NB4 (cell line): ENCODE measurements around the gene ZFHX3.

Experiments used
- DNase-seq: peaks from one replicate; pipeline ENCODE4 v3.0.0; 2010; ENCODE audit warnings: low read depth
- H3K4me3 ChIP-seq: one replicate; pipeline ENCODE4 v1.5.1; 2011; ENCODE audit warnings: mild to moderate bottlenecking, low read depth, low read length, moderate library complexity
- MYC ChIP-seq: IDR thresholded peaks from 2 replicates; pipeline ENCODE4 v1.6.1; 2011; ENCODE audit warnings: low read depth, low read length
- POLR2A ChIP-seq: IDR thresholded peaks from 2 replicates; pipeline ENCODE4 v1.6.1; 2011; ENCODE audit warnings: mild to moderate bottlenecking; ENCODE audit not compliant: insufficient read length; ENCODE audit errors: extremely low read depth
- TF ChIP-seq, protein P1 (sequence below): IDR thresholded peaks from one replicate; pipeline ENCODE4 v1.5.1; 2012; ENCODE audit warnings: low read depth, low read length
- TF ChIP-seq, protein P2 (sequence below): IDR thresholded peaks from 2 replicates; pipeline ENCODE4 v1.6.1; 2011; ENCODE audit warnings: low read depth, low read length

The ZFHX3 gene

DNA sequence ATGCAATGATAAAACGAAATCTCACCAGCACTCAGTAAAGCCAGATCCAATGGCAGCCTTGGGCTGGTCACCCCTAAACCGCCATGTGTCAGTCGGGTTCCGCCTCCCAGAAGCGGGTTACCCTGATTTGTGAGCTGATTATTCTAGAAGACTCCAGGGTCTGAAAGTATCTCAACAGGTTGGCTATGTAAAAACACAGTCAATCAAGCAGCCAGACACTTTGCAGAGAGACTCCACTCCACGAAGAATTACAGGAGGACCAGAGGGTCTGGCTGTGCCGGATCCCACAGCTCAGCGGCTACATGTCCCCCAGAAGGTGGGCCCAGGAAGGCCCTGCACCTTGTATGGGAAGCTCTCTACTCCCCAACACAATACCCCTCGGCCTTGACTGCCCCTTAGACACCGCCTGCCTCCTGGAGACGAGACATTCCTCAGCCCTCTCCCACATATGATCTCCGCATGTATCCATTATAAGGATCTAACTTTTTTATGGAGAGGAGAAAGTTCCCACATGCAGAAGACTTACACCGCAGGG is 23.3 kb downstream of the ZFHX3 start:
- H3K4me3 ChIP-seq = no peak overlapping the region
- no peak for DNase-seq
- TF ChIP-seq, protein P1, sequence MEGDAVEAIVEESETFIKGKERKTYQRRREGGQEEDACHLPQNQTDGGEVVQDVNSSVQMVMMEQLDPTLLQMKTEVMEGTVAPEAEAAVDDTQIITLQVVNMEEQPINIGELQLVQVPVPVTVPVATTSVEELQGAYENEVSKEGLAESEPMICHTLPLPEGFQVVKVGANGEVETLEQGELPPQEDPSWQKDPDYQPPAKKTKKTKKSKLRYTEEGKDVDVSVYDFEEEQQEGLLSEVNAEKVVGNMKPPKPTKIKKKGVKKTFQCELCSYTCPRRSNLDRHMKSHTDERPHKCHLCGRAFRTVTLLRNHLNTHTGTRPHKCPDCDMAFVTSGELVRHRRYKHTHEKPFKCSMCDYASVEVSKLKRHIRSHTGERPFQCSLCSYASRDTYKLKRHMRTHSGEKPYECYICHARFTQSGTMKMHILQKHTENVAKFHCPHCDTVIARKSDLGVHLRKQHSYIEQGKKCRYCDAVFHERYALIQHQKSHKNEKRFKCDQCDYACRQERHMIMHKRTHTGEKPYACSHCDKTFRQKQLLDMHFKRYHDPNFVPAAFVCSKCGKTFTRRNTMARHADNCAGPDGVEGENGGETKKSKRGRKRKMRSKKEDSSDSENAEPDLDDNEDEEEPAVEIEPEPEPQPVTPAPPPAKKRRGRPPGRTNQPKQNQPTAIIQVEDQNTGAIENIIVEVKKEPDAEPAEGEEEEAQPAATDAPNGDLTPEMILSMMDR = no peak
- TF ChIP-seq, protein P2, sequence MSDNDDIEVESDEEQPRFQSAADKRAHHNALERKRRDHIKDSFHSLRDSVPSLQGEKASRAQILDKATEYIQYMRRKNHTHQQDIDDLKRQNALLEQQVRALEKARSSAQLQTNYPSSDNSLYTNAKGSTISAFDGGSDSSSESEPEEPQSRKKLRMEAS = no peak
- no peak for TF ChIP-seq MYC
- no peak for TF ChIP-seq POLR2A

DNA sequence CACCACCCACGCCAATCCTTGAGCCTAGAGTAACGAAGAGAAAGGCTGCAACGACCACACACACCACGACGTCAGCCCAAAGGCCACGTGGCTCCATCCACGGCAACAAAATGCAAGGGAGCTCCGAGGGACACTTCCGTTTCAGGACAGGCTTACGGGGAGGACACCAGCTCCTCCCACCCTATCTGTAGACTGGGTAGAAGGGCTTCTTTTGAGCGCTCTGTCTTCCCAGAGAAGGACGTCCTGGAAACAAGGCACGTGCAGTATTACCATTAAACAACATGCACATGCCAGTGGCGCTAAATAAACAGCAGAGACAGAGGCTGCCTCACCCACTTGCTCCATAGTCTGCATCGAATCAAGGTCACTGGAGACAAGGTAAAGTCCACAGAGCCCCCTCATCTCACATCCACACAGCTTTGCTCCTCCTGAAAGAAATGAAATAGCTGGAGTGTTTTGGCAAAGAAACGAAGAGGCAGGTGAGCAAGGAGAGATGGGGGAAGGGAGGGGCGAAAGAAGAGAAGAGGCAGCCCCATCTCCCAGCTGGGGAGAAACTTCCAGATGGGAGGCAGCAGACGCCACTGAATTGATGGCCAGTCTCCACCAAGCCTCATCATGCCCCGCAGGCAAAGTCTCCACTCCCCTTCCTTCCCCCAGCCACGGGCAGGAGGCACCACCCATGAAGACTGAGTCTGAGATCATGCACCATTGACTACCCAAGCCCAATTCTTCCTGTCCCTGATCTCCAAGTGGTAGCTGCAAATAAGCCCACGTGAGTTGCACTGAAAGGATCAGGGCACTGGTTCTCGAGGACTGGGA is 24.0 kb downstream of the ZFHX3 start:
- no peak for DNase-seq
- TF ChIP-seq, protein P1 = no peak
- no peak for TF ChIP-seq POLR2A
- TF ChIP-seq, protein P2 = no peak
- TF ChIP-seq MYC = no peak
- H3K4me3 ChIP-seq = no peak overlapping the region

DNA sequence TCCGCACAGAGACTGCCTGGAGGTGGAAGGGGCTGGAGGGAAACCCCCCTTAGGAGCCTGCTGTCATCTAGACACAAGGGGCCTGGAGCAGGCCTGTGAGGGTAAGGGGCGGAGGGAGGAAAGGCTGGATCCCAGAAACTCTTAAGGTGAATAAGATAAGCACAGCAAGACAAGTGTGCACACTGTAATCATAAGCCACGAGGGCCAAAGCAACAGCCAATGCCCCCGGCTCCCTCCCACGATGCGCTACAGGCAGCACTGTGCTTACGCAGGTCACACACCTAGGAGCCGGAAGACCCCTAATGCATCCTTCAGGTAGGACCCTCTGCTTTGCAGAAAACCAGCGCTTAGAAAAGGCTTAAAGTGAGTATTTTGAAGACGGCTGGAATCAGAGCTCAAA is 24.6 kb downstream of the ZFHX3 start:
- TF ChIP-seq, protein P1 = no peak
- TF ChIP-seq MYC = no peak
- no peak for TF ChIP-seq POLR2A
- TF ChIP-seq, protein P2 = no peak
- no peak overlapping the region for H3K4me3 ChIP-seq
- DNase-seq = no peak

DNA sequence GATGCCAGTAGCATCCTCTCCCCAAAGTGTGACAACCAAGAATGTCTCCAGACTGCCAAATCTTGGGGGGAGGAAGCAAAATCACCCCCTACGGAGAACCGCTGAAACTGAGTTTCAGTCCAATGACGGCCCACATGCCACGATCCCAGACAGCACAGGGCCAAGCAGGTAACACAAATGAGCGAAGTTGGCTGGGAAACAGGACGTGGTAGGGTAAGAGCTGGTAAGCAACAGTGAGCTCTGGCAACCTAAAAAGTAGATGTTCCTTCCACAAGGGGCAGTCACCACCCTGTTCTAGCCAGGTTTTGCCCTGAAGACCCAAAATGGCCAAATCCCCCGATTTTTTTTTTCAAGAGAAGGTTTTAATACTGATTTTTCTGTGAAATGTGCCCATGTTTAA is 25.4 kb downstream of the ZFHX3 start:
- no peak overlapping the region for H3K4me3 ChIP-seq
- no peak for DNase-seq
- TF ChIP-seq POLR2A (no peak), MYC (no peak)
- TF ChIP-seq, protein P2 = no peak

DNA sequence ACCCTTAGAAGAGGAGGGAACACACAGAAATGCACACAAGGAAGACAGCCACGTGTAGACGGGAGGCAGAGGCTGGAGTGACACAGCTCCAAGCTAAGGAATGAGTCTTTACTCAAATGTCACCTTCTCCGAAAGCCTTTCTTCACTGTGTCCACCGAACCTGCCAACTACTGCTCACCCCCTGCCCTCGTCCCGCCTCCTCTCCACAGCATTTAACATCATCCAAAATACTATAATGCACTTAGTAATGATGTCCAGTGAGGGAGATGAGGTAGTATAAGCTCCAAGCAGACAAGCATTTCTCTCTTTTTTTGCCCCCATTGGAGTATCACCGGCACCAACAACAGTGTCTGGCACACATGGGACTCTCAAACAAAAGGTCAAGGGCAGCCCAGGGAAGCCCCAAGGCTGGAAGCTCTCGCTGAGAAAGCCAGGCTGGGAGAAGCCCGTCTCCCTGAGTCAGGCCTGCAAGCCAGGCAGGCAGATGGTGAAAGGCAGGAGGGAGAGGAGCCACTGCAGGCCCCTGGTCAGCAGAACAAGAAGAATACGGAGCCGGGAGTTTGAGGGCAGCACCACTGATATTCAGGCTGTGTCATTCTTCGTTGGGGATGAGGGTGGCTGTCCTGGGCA is 25.9 kb downstream of the ZFHX3 start:
- no peak for DNase-seq

More for the DNA sequence above, 25.9 kb downstream of the ZFHX3 start:
- H3K4me3 ChIP-seq = no peak overlapping the region
- TF ChIP-seq POLR2A (no peak), MYC (no peak)
- TF ChIP-seq, protein P2 = no peak
- TF ChIP-seq, protein P1 = no peak
